Stimulated activated CD8-positive, alpha-beta memory T cell treated with anti-CD3 and anti-CD28 coated beads, Interleukin-12 subunit alpha, Interleukin-12 subunit beta, amount 100 ng/mL, for 24 hours (primary cell): ENCODE results near the gene PRR5.

Source experiments
- DNase-seq: peaks from one replicate; pipeline ENCODE4 v3.0.0-alpha.2; 2020; ENCODE audit errors: extremely low read depth

The PRR5 gene

GRCh38 chr22:44755417-44755816 lies 53.4 kb downstream of the PRR5 start:
- DNase-seq = no peak

- no peak for DNase-seq
Measured at GRCh38 chr22:44755956-44756361, 54.0 kb downstream of the PRR5 start.

GRCh38 chr22:44758344-44758973 lies 56.5 kb downstream of the PRR5 start:
- DNase-seq = no peak

- no peak for DNase-seq
Measured at GRCh38 chr22:44759001-44759400, 57.0 kb downstream of the PRR5 start.

- no peak for DNase-seq
Measured at GRCh38 chr22:44759430-44760310, 57.7 kb downstream of the PRR5 start.

GRCh38 chr22:44760476-44760875 lies 58.5 kb downstream of the PRR5 start:
- no peak for DNase-seq

- no peak for DNase-seq
Measured at GRCh38 chr22:44761025-44761424, 59.0 kb downstream of the PRR5 start.

GRCh38 chr22:44764373-44764772 lies 62.4 kb downstream of the PRR5 start:
- DNase-seq = no peak

- no peak for DNase-seq
Measured at GRCh38 chr22:44764974-44765373, 63.0 kb downstream of the PRR5 start.

- DNase-seq = no peak
Measured at GRCh38 chr22:44765571-44766285, 63.7 kb downstream of the PRR5 start.

- no peak for DNase-seq
Measured at GRCh38 chr22:44773082-44773481, 71.1 kb downstream of the PRR5 start.

GRCh38 chr22:44775862-44776261 lies 73.9 kb downstream of the PRR5 start:
- no peak for DNase-seq

GRCh38 chr22:44776605-44777363 lies 74.8 kb downstream of the PRR5 start:
- DNase-seq = no peak

GRCh38 chr22:44777364-44777755 lies 75.4 kb downstream of the PRR5 start:
- DNase-seq = no peak

- DNase-seq = no peak
Measured at GRCh38 chr22:44780876-44781449, 79.0 kb downstream of the PRR5 start.

GRCh38 chr22:44782363-44782963 lies 80.5 kb downstream of the PRR5 start:
- DNase-seq = no peak

- no peak for DNase-seq
Measured at GRCh38 chr22:44783091-44783490, 81.1 kb downstream of the PRR5 start.

GRCh38 chr22:44783581-44783980 lies 81.6 kb downstream of the PRR5 start:
- no peak for DNase-seq

GRCh38 chr22:44786136-44786535 lies 84.1 kb downstream of the PRR5 start:
- no peak for DNase-seq

- DNase-seq = no peak
Measured at GRCh38 chr22:44786610-44787009, 84.6 kb downstream of the PRR5 start.
